OCI-LY3 (cell line): ENCODE results near the gene KANSL3.

ENCODE experiments used
- H2AFZ ChIP-seq: fragments of 200-600, 300-600 bp; shearing (Covaris generic); 2 replicates; pipeline ENCODE4 v1.6.0; 2014; ENCODE audit warnings: antibody characterized with exemption, low read depth, low read length
- H3K27ac ChIP-seq: fragments of 200-600, 300-600 bp; sonication (generic); 2 replicates; pipeline ENCODE4 v1.5.1; 2014; ENCODE audit warnings: mild to moderate bottlenecking, low read length, moderate library complexity, mixed read lengths
- H3K27me3 ChIP-seq: fragments of 200-600, 300-600 bp; sonication (generic); 2 replicates; pipeline ENCODE4 v1.6.1; 2014; ENCODE audit warnings: low read depth, low read length, mixed read lengths
- H3K36me3 ChIP-seq: fragments of 200-600, 300-600 bp; sonication (generic); replicated peaks from 2 replicates; pipeline ENCODE3; 2014; ENCODE audit warnings: low read depth, low read length, mixed read lengths
- H3K4me1 ChIP-seq: fragments of 300-600, 200-600 bp; sonication (generic); 2 replicates; pipeline ENCODE4 v1.6.1; 2014; ENCODE audit warnings: low read length, mixed read lengths
- H3K4me2 ChIP-seq: fragments of 200-600, 300-600 bp; sonication (generic); 2 replicates; pipeline ENCODE4 v1.6.1; 2014; ENCODE audit warnings: low read length, mixed read lengths
- H3K4me3 ChIP-seq: fragments of 300-600, 200-600 bp; sonication (generic); 2 replicates; pipeline ENCODE4 v1.5.1; 2014; ENCODE audit warnings: antibody characterized with exemption, mild to moderate bottlenecking, low read length, moderate library complexity
- H3K79me2 ChIP-seq: fragments of 300-600, 200-600 bp; shearing (Covaris generic); 2 replicates; pipeline ENCODE4 v1.6.1; 2014; ENCODE audit warnings: mild to moderate bottlenecking, low read length, mixed read lengths
- H3K9ac ChIP-seq: fragments of 300-600, 200-600 bp; shearing (Covaris generic); 2 replicates; pipeline ENCODE4 v1.6.0; 2014; ENCODE audit warnings: mild to moderate bottlenecking, low read length, moderate library complexity
- H3K9me3 ChIP-seq: fragments of 200-600, 300-600 bp; shearing (Covaris generic); 2 replicates; pipeline ENCODE4 v1.6.1; 2014; ENCODE audit warnings: low read length, mixed read lengths; ENCODE audit not compliant: insufficient read depth
- H4K20me1 ChIP-seq: fragments of 200-600, 300-600 bp; sonication (generic); 2 replicates; pipeline ENCODE4 v1.6.1; 2016; ENCODE audit warnings: low read length, mixed read lengths; ENCODE audit not compliant: insufficient read depth
- CTCF ChIP-seq: fragments of 200-600, 300-600 bp; sonication (generic); IDR thresholded peaks from 2 replicates; pipeline ENCODE4 v1.5.1; 2014; ENCODE audit warnings: antibody characterized with exemption, low read length, low read depth
- EZH2phosphoT487 ChIP-seq: fragments of 200-600 bp; shearing (Covaris generic); IDR thresholded peaks from 2 replicates; pipeline ENCODE4 v1.6.1; 2018; ENCODE audit warnings: antibody characterized with exemption, mixed run types, low read depth

KANSL3 gene

GRCh38 chr2:96591054-96591453 lies 47.1 kb downstream of the KANSL3 start:
- H4K20me1 ChIP-seq = no peaks in the 10 kb centered on the region
- no peak overlapping the region for H3K9ac ChIP-seq
- no peaks in the 10 kb centered on the region for H3K79me2 ChIP-seq
- no peak overlapping the region for H2AFZ ChIP-seq
- no peaks in the 10 kb centered on the region for H3K9me3 ChIP-seq
- TF ChIP-seq CTCF (no peak), EZH2phosphoT487 (no peak)
- no peaks in the 10 kb centered on the region for H3K4me1 ChIP-seq
- H3K4me2 ChIP-seq = no peak overlapping the region
- H3K27me3 ChIP-seq = no peaks in the 10 kb centered on the region
- H3K27ac ChIP-seq = no peak overlapping the region
- H3K4me3 ChIP-seq = no peak overlapping the region
- peaks cover 36% of the 10 kb centered on the region for H3K36me3 ChIP-seq

- Histone ChIP-seq H4K20me1 (no peaks in the 10 kb centered on the region), H3K36me3 (peaks cover 11% of the 10 kb centered on the region), H3K4me3 (no peak overlapping the region), H3K9me3 (no peaks in the 10 kb centered on the region), H3K27ac (no peak overlapping the region), H2AFZ (no peak overlapping the region), H3K27me3 (no peaks in the 10 kb centered on the region), H3K4me2 (no peak overlapping the region), H3K79me2 (no peaks in the 10 kb centered on the region), H3K4me1 (no peaks in the 10 kb centered on the region), H3K9ac (no peak overlapping the region)
- TF ChIP-seq EZH2phosphoT487 (no peak), CTCF (no peak)
These were observed 50.3 kb downstream of the KANSL3 start for GRCh38 chr2:96587843-96588242.

- Histone ChIP-seq H4K20me1 (no peaks in the 10 kb centered on the region), H3K9me3 (no peaks in the 10 kb centered on the region), H3K27ac (no peak overlapping the region), H3K27me3 (no peaks in the 10 kb centered on the region), H3K9ac (no peak overlapping the region), H3K4me3 (no peak overlapping the region), H3K79me2 (no peaks in the 10 kb centered on the region), H3K36me3 (peaks cover 7% of the 10 kb centered on the region), H3K4me2 (no peak overlapping the region), H2AFZ (no peak overlapping the region), H3K4me1 (no peaks in the 10 kb centered on the region)
- TF ChIP-seq CTCF (no peak), EZH2phosphoT487 (no peak)
These were observed 54.1 kb downstream of the KANSL3 start for GRCh38 chr2:96584017-96584416.

GRCh38 chr2:96580771-96581170 lies 57.3 kb downstream of the KANSL3 start:
- Histone ChIP-seq H3K79me2 (no peaks in the 10 kb centered on the region), H3K9me3 (no peaks in the 10 kb centered on the region), H3K4me2 (no peak overlapping the region), H3K4me3 (no peak overlapping the region), H3K27me3 (no peaks in the 10 kb centered on the region), H4K20me1 (no peaks in the 10 kb centered on the region), H3K36me3 (no peaks in the 10 kb centered on the region), H3K4me1 (no peaks in the 10 kb centered on the region), H2AFZ (no peak overlapping the region), H3K9ac (no peak overlapping the region), H3K27ac (no peak overlapping the region)
- no peak for TF ChIP-seq EZH2phosphoT487
- TF ChIP-seq CTCF = no peak
